SK-N-SH (cell line): Measurements from ENCODE around the gene TULP4. TPM values are rescaled to one million over a fixed set of nuclear protein-coding genes. Genes with fewer than 3 reads are reported as not detected.

ENCODE experiments used
- CTCF ChIA-PET: fragments of 300-600, 350-600 bp; formaldehyde crosslinking; extraction: SDS; loops from one replicate; lab custom pipeline; 2021; lab: Yijun Ruan, JAX
- POLR2A ChIA-PET: fragments of 350-600 bp; sonication (Branson Sonifier 250); formaldehyde crosslinking; extraction: SDS; loops from one replicate; lab custom pipeline; 2020; ENCODE audit warnings: antibody characterized with exemption, inconsistent platforms; lab: Yijun Ruan, JAX
- DNase-seq: peaks from one replicate; pipeline ENCODE4 v3.0.0; 2012
- H2AFZ ChIP-seq: fragments of 200-600 bp; sonication (generic); 2 replicates; pipeline ENCODE4 v1.8.1; 2016; ENCODE audit warnings: antibody characterized with exemption, mild to moderate bottlenecking, low read depth
- H3F3A ChIP-seq: fragments of 200-600 bp; sonication (generic); replicated peaks from 2 replicates; pipeline ENCODE3; 2016; ENCODE audit warnings: antibody characterized with exemption, mild to moderate bottlenecking; ENCODE audit not compliant: insufficient read depth
- H3K27ac ChIP-seq, 2 experiments: fragments of 200-500 bp in 1 of 2; fragments of 200-600 bp in 1 of 2; sonication (Bioruptor generic) in 1 of 2; sonication (generic), shearing (Covaris generic) in 1 of 2; 2 replicates each; pipeline versions ENCODE4 v1.5.1 to v1.6.1; 2014 to 2016; ENCODE audit warnings: low read depth in 2 of 2, inconsistent platforms in 1 of 2, low read length in 1 of 2, mild to moderate bottlenecking in 1 of 2, mixed read lengths in 1 of 2
- H3K27me3 ChIP-seq: fragments of 200-600 bp; sonication (generic), shearing (Covaris generic); 2 replicates; pipeline ENCODE4 v1.6.1; 2016; ENCODE audit warnings: mixed run types; ENCODE audit not compliant: insufficient read depth
- H3K36me3 ChIP-seq, 2 experiments: fragments of 200-500 bp in 1 of 2; fragments of 200-600 bp in 1 of 2; sonication (Bioruptor generic) in 1 of 2; sonication (generic) in 1 of 2; replicated peaks in 1 of 2; 2 replicates each; pipeline versions ENCODE3 to v1.5.1; 2014 to 2016; ENCODE audit warnings: low read length in 1 of 2, mild to moderate bottlenecking in 1 of 2; ENCODE audit not compliant: insufficient read depth in 2 of 2, control insufficient read depth in 1 of 2
- H3K4me1 ChIP-seq, 2 experiments: fragments of 200-500 bp in 1 of 2; fragments of 200-600 bp in 1 of 2; sonication (Bioruptor generic) in 1 of 2; sonication (generic), shearing (Covaris generic) in 1 of 2; 2 replicates each; pipeline versions ENCODE4 v1.5.1 to v1.6.1; 2014 to 2016; ENCODE audit warnings: low read depth in 1 of 2, low read length in 1 of 2, mixed run types in 1 of 2; ENCODE audit not compliant: insufficient read depth in 2 of 2, control insufficient read depth in 1 of 2
- H3K4me2 ChIP-seq: fragments of 200-600 bp; sonication (generic), shearing (Covaris generic); 2 replicates; pipeline ENCODE4 v1.6.1; 2017; ENCODE audit warnings: mixed run types
- H3K4me3 ChIP-seq, 2 experiments: fragments of 200-500 bp in 1 of 2; fragments of 200-600 bp in 1 of 2; sonication (Bioruptor generic) in 1 of 2; sonication (generic), shearing (Covaris generic) in 1 of 2; 2 replicates each; pipeline versions ENCODE4 v1.5.1 to v1.8.1; 2014 to 2016; ENCODE audit warnings: low read depth in 2 of 2, inconsistent platforms in 1 of 2, low read length in 1 of 2, mild to moderate bottlenecking in 1 of 2, mixed read lengths in 1 of 2, moderate library complexity in 1 of 2
- H3K79me2 ChIP-seq: fragments of 200-600 bp; sonication (generic); 2 replicates; pipeline ENCODE4 v1.8.1; 2017; ENCODE audit warnings: mild to moderate bottlenecking; ENCODE audit not compliant: insufficient read depth
- H3K9ac ChIP-seq: fragments of 200-600 bp; sonication (generic); 2 replicates; pipeline ENCODE4 v1.6.1; 2017; ENCODE audit warnings: mixed run types
- H3K9me2 ChIP-seq: fragments of 200-600 bp; sonication (generic); 2 replicates; pipeline ENCODE4 v1.6.1; 2017; ENCODE audit warnings: mixed run types
- H3K9me3 ChIP-seq: fragments of 200-600 bp; sonication (generic); 2 replicates; pipeline ENCODE4 v1.6.1; 2017; ENCODE audit warnings: mixed run types, mild to moderate bottlenecking, moderate library complexity
- H4K20me1 ChIP-seq: fragments of 200-600 bp; sonication (generic); 2 replicates; pipeline ENCODE4 v1.6.1; 2017; ENCODE audit warnings: mild to moderate bottlenecking, mixed run types; ENCODE audit not compliant: insufficient read depth
- ELF1 ChIP-seq: IDR thresholded peaks from 2 replicates; pipeline ENCODE4 v1.4.0; 2012
- FOXM1 ChIP-seq: IDR thresholded peaks from 2 replicates; pipeline ENCODE4 v1.4.0; 2012; ENCODE audit warnings: low read depth, mild to moderate bottlenecking
- MEF2A ChIP-seq: IDR thresholded peaks from 2 replicates; pipeline ENCODE4 v1.4.0; 2012; ENCODE audit warnings: low read depth, borderline replicate concordance
- TAF1 ChIP-seq: IDR thresholded peaks from 2 replicates; pipeline ENCODE4 v1.6.1; 2012; ENCODE audit warnings: low read depth, mild to moderate bottlenecking, low read length, moderate library complexity, borderline replicate concordance
- ZBTB33 ChIP-seq: IDR thresholded peaks from 2 replicates; pipeline ENCODE4 v1.4.0; 2012; ENCODE audit warnings: low read depth, borderline replicate concordance
- WGBS: methylation state at CpG from one replicate; pipeline ENCODE4 v1.1.6; 2017; ENCODE audit warnings: low lambda C conversion rate; 5-methylcytosine and 5-hydroxymethylcytosine counted together
- polyA plus RNA-seq, 3 experiments: library from polyadenylated mRNA; depleted of rRNA; stranded (reverse); fragments of >200 nt; gene quantifications; 2 replicates each; pipeline ENCODE4 v1.2.3, GENCODE V29; 2012
- TF ChIP-seq, protein P1 (sequence below): IDR thresholded peaks from 2 replicates; pipeline ENCODE4; 2012
- TF ChIP-seq, protein P2 (sequence below): IDR thresholded peaks from 2 replicates; pipeline ENCODE4 v1.6.1; 2012; ENCODE audit warnings: mild to moderate bottlenecking, low read depth, low read length, moderate library complexity

TULP4 gene
- polyA plus RNA-seq, 1 of the 3 experiments (the other 2 are of a cell fraction), result 5.9 TPM

- 84% methylated on average over 9 of the region's 9 CpGs for WGBS
Measured at GRCh38 chr6:158313989-158314388, 1.7 kb downstream of the TULP4 start.

More at GRCh38 chr6:158313989-158314388, 1.7 kb downstream of the TULP4 start:
- Histone ChIP-seq H3K4me3 (no peak overlapping the region), H3K4me2 (no peak overlapping the region), H4K20me1 (peaks cover 4% of the 10 kb centered on the region; the same call in 1 of the 2 replicates), H3K9me3 (no peaks in the 10 kb centered on the region), H3K27ac (no peak overlapping the region), H3K9me2 (no peaks in the 10 kb centered on the region), H3F3A (no peaks in the 10 kb centered on the region), H2AFZ (no peak overlapping the region), H3K36me3 (peaks cover 29 to 41% of the 10 kb centered on the region in 2 experiments), H3K27me3 (no peaks in the 10 kb centered on the region), H3K79me2 (peaks cover 38% of the 10 kb centered on the region), H3K9ac (no peak overlapping the region), H3K4me1 (peaks cover 0 to 2% of the 10 kb centered on the region in 2 experiments; a peak in 1 of 4 replicates)
- ChIA-PET CTCF (no interaction called here), POLR2A (no interaction called here)
- DNase-seq, result no peak
- TF ChIP-seq MEF2A (no peak), ELF1 (no peak), TAF1 (no peak), ZBTB33 (no peak), FOXM1 (no peak)
- TF ChIP-seq, protein P1, sequence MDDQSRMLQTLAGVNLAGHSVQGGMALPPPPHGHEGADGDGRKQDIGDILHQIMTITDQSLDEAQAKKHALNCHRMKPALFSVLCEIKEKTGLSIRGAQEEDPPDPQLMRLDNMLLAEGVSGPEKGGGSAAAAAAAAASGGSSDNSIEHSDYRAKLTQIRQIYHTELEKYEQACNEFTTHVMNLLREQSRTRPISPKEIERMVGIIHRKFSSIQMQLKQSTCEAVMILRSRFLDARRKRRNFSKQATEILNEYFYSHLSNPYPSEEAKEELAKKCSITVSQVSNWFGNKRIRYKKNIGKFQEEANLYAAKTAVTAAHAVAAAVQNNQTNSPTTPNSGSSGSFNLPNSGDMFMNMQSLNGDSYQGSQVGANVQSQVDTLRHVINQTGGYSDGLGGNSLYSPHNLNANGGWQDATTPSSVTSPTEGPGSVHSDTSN, result no peak
- TF ChIP-seq, protein P2, sequence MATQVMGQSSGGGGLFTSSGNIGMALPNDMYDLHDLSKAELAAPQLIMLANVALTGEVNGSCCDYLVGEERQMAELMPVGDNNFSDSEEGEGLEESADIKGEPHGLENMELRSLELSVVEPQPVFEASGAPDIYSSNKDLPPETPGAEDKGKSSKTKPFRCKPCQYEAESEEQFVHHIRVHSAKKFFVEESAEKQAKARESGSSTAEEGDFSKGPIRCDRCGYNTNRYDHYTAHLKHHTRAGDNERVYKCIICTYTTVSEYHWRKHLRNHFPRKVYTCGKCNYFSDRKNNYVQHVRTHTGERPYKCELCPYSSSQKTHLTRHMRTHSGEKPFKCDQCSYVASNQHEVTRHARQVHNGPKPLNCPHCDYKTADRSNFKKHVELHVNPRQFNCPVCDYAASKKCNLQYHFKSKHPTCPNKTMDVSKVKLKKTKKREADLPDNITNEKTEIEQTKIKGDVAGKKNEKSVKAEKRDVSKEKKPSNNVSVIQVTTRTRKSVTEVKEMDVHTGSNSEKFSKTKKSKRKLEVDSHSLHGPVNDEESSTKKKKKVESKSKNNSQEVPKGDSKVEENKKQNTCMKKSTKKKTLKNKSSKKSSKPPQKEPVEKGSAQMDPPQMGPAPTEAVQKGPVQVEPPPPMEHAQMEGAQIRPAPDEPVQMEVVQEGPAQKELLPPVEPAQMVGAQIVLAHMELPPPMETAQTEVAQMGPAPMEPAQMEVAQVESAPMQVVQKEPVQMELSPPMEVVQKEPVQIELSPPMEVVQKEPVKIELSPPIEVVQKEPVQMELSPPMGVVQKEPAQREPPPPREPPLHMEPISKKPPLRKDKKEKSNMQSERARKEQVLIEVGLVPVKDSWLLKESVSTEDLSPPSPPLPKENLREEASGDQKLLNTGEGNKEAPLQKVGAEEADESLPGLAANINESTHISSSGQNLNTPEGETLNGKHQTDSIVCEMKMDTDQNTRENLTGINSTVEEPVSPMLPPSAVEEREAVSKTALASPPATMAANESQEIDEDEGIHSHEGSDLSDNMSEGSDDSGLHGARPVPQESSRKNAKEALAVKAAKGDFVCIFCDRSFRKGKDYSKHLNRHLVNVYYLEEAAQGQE, result no peak
